Muscle of leg (tissue), 11 donors: ENCODE measurements around the gene GABRR1. TPM values are rescaled to one million over a fixed set of nuclear protein-coding genes. Genes with fewer than 3 reads are reported as not detected.
"Not testable (repeated sequence)": the region's sequence is repeated elsewhere in the genome, so short reads cannot be mapped to it uniquely, and the experiment has no call there.

Source experiments
- DNase-seq: peaks from one replicate; pipeline ENCODE4 v3.0.0; 2013
- H3K27ac ChIP-seq: one replicate; pipeline ENCODE4 v1.5.1; 2013; ENCODE audit warnings: mild to moderate bottlenecking, low read length, control low read depth
- H3K27me3 ChIP-seq: one replicate; pipeline ENCODE4 v1.6.1; 2013; ENCODE audit warnings: low read length; ENCODE audit not compliant: control insufficient read depth, insufficient read depth
- H3K36me3 ChIP-seq: one replicate; pipeline ENCODE4 v1.6.1; 2013; ENCODE audit warnings: low read length; ENCODE audit not compliant: control insufficient read depth, insufficient read depth
- H3K4me1 ChIP-seq: one replicate; pipeline ENCODE4 v1.6.1; 2013; ENCODE audit warnings: low read length; ENCODE audit not compliant: control insufficient read depth, insufficient read depth
- H3K4me3 ChIP-seq: one replicate; pipeline ENCODE4 v1.5.1; 2013; ENCODE audit warnings: low read length, control low read depth
- H3K9me3 ChIP-seq: replicated peaks from 2 replicates; pipeline ENCODE4 v1.6.1; 2013; ENCODE audit warnings: low read depth, low read length; ENCODE audit not compliant: control insufficient read depth
- WGBS: methylation state at CpG from one replicate; pipeline ENCODE4 v1.1.5; 2013; ENCODE audit warnings: missing lambda C conversion rate; ENCODE audit not compliant: insufficient coverage; 5-methylcytosine and 5-hydroxymethylcytosine counted together
- polyA plus RNA-seq, 8 donors: library from polyadenylated mRNA; unstranded; fragments of 120-200 nt; gene quantifications; one replicate each; pipeline versions ENCODE4 v1.2.1 to v1.2.3, GENCODE V29; 2013; ENCODE audit warnings: inconsistent platforms in 1 of 8, low replicate concordance in 1 of 8; ENCODE audit not compliant: insufficient read length in 8 of 8, insufficient read depth in 1 of 8
- total RNA-seq: library from RNA; stranded (reverse); fragments of 120-200 nt; gene quantifications from one replicate; pipeline ENCODE4 v1.2.4, GENCODE V29; 2013

Gene GABRR1
- total and polyA plus RNA-seq, 9 donors, result 0.40 to 1.1 (median 0.85) TPM

DNA sequence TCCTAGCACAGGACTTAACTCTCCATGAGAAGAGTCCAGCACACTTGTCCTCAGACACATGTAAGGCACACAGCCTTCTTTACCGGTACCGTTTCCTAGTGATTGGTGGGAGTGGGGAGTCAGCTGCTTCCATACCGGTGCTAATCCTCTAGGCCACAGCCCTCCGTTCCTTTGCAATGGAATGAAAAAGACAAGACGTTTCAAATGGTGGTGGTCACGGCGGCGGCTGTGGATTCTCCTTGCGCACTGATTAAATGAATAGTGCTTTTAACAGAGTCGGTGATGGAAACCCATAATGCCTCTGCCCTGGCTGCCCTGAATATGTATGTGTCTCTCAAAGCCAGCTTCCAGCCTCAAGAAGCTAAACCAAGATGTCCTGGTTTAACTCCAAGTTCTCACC is 34.8 kb upstream of the GABRR1 start:
- 88% methylated on average over 3 of the region's 10 CpGs for WGBS
- no peak overlapping the region for H3K27ac ChIP-seq

DNA sequence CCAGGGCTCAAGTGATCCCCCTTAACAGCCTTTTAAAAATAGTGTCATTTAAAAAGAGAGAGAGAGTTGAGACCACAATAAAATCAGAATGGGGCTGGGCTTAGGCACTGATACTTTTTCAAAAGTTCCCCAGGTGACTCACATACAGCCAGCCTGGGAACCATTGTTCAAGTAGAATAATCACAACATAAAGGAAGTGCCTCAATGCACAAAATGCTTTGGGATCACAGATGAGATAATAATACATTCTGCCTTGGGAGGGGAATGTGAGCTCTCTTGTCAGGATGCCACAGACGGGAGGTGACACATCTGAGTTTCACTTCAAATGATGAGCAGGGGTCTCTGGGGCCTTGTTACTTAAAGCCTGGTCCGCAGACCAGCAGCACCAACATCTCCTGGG is 34.0 kb upstream of the GABRR1 start:
- Histone ChIP-seq H3K27ac (no peak overlapping the region), H3K4me3 (no peak overlapping the region), H3K9me3 (no peaks in the 10 kb centered on the region), H3K36me3 (no peaks in the 10 kb centered on the region), H3K27me3 (no peaks in the 10 kb centered on the region), H3K4me1 (peaks cover 2% of the 10 kb centered on the region)
- no peak for DNase-seq
- WGBS, result 21% methylated on average over 1 of the region's 2 CpGs

More for the DNA sequence above, 34.8 kb upstream of the GABRR1 start:
- peaks cover 2% of the 10 kb centered on the region for H3K4me1 ChIP-seq
- no peak overlapping the region for H3K4me3 ChIP-seq
- no peaks in the 10 kb centered on the region for H3K36me3 ChIP-seq
- DNase-seq, result no peak
- H3K27me3 ChIP-seq, result no peaks in the 10 kb centered on the region
- no peaks in the 10 kb centered on the region for H3K9me3 ChIP-seq

DNA sequence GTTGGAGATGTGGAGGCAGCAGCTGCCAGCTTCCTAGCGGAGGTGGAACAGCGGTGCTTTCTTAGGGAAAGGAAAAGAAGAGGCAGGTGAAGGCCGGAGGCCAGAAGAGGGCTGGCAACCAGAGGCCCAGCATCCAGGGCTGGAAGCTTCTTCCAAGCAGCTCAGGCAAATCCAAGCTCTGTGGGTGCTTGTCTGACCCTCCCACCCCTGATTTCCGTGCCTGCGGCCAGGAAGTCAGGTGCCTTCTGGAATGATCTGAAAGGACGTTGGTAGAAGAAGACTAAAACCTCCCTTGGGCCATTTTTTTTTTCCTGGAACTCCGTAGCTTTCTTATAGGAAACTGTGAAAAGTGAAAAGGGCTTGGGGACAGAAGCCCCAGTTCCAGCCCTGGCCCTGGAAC is 33.1 kb upstream of the GABRR1 start:
- Histone ChIP-seq H3K4me3 (no peak overlapping the region), H3K9me3 (no peaks in the 10 kb centered on the region), H3K4me1 (peaks cover 2% of the 10 kb centered on the region), H3K27ac (no peak overlapping the region), H3K27me3 (no peaks in the 10 kb centered on the region), H3K36me3 (no peaks in the 10 kb centered on the region)
- WGBS, result 90% methylated on average over 3 of the region's 7 CpGs
- no peak for DNase-seq

DNA sequence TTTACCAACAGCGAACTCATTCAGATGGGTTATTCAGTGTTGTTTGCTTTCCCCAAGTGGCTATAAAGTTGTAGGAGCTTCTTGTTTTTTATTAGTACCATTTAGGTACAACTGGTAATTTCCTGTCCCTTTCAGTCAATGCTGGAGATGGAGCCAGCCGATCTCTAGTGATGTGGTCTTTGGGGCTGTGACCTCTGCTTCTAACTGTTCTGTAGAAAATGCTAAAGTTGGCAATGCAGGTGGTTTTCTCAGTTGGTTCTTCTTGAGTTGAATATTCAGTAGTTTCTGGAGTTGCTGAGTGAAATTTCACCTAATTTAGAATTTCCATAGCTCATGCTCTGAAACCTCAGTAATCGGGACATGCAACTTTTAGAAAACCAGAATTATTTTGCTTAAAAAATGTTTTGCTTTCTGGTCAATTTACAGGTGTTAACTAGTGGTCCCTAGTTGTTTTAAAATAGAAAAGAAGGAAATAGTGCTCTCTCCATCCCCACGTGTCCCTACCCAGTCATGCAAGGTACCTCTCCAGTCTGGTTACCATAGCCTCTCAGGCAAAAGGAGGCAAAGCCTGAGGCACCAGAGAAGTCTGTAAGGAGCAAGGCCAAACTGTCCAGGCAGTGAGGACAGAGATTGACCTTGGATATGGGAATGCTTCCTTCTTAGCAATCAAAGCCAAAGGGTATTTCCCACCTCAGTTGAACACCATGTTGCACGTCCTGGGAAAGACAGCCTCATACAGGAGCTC is 27.3 kb upstream of the GABRR1 start:
- no CpG with 5 or more reads among the region's 5 CpGs for WGBS
- Histone ChIP-seq H3K27ac (no peak overlapping the region), H3K4me1 (no peaks in the 10 kb centered on the region)

DNA sequence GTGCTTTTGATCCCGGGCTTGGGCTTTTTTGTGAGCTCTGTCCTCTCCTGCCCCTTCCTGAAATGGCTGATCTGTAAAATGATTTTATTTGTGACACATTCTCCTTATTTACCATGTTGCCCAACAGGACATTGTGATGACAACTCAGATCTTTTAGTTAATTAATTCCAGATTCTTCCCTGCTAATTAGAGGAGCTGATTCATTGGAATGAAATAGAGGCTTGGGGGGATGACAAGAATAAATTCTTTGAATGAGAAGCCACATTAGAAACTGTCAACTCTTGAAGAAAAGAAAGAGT is 26.1 kb upstream of the GABRR1 start:
- H3K27ac ChIP-seq, result no peak overlapping the region
- no peaks in the 10 kb centered on the region for H3K9me3 ChIP-seq
- H3K4me1 ChIP-seq, result no peaks in the 10 kb centered on the region
- no peak overlapping the region for H3K4me3 ChIP-seq
- no peaks in the 10 kb centered on the region for H3K27me3 ChIP-seq
- no CpG with 5 or more reads among the region's 1 CpG for WGBS
- no peak for DNase-seq
- H3K36me3 ChIP-seq, result no peaks in the 10 kb centered on the region

More for the DNA sequence above, 27.3 kb upstream of the GABRR1 start:
- Histone ChIP-seq H3K36me3 (no peaks in the 10 kb centered on the region), H3K27me3 (no peaks in the 10 kb centered on the region), H3K9me3 (no peaks in the 10 kb centered on the region), H3K4me3 (no peak overlapping the region)
- DNase-seq, result no peak

DNA sequence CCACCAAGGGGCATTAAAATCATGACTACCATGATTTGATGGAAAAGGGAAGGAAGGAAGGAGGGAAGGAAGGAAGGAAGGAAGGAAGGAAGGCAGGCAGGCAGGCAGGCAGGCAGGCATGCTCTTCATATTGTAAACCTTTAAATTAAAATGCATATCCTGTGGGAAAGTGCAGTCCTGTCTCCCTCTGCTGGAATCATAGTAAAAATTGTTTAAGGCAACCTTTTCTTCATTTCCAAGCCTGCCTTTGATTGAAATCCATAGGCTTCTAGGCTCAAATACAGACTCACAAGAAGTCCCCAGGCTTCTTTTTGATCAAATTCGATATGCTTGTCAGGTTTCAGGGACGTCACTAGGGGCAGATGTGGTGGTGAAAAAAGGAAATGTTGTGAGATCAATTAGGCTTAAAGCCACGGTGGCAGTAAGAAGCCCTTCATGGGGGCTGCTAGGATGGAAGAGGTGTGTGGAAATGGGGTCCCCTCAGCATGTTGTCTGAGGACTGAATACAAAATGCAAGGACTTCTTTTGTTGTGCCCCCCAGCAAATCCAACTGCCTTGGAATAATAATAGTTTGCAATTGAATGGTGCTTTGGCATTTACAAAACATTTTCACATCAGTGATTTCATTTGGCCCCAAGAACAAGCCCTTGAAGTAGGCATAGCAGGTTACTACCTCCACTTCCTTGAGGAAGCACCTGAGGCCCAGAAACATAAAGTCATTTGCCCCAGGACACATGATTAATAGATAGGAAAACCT is 25.6 kb upstream of the GABRR1 start:
- WGBS, result 3% methylated on average over 3 of the region's 3 CpGs
- H3K4me3 ChIP-seq, result no peak overlapping the region
- no peak overlapping the region for H3K27ac ChIP-seq
- H3K4me1 ChIP-seq, result no peaks in the 10 kb centered on the region
- no peaks in the 10 kb centered on the region for H3K36me3 ChIP-seq
- H3K9me3 ChIP-seq, result no peaks in the 10 kb centered on the region
- DNase-seq, result peak; percentile 79
- no peaks in the 10 kb centered on the region for H3K27me3 ChIP-seq

DNA sequence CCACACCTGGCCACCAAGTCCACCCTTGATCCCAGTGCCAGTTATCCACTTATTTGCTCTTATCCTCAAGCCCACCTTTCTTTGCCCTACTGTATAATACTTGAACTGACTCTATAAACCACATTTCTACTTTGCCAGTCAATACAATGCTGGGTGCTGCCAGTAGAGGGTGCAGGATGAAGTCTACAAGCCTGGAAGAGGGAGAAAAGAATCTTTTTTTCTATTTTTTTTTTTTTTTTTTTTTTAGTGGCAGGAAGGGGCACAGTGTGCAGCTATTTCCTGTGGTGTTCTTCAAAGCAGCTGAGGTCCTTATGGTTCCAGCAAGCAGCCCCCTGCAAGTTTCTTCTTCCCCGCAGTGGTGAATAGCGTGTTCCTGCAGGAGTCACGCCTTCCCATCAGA is 22.2 kb upstream of the GABRR1 start:
- Histone ChIP-seq H3K4me3 (no peak overlapping the region), H3K36me3 (no peaks in the 10 kb centered on the region), H3K27ac (no peak overlapping the region), H3K4me1 (no peaks in the 10 kb centered on the region), H3K9me3 (no peaks in the 10 kb centered on the region), H3K27me3 (no peaks in the 10 kb centered on the region)
- DNase-seq, result no peak
- 66% methylated on average over 3 of the region's 3 CpGs for WGBS

DNA sequence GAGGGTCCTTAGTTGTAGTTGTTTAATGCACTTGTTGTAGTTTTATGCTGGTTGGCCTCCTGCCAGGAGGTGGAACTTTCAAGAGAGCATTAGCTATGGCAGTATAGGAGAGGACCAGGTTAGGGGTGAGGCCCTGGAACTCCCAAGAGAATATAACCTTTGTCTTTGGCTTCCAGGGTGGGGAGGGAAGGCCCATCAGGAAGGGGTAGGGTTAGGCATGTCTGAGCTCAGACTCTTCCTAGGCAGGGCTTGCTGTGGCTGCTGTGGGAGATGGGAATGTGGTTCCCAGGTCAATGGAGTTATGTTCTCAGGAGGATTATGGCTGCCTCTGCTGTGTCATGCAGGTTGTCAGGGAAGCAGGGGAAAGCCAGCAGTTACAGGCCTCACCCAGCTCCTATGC is 20.0 kb upstream of the GABRR1 start:
- no peaks in the 10 kb centered on the region for H3K27me3 ChIP-seq
- no peak overlapping the region for H3K4me3 ChIP-seq
- DNase-seq, result no peak
- no peak overlapping the region for H3K27ac ChIP-seq
- H3K36me3 ChIP-seq, result no peaks in the 10 kb centered on the region
- H3K4me1 ChIP-seq, result no peaks in the 10 kb centered on the region
- H3K9me3 ChIP-seq, result no peaks in the 10 kb centered on the region

DNA sequence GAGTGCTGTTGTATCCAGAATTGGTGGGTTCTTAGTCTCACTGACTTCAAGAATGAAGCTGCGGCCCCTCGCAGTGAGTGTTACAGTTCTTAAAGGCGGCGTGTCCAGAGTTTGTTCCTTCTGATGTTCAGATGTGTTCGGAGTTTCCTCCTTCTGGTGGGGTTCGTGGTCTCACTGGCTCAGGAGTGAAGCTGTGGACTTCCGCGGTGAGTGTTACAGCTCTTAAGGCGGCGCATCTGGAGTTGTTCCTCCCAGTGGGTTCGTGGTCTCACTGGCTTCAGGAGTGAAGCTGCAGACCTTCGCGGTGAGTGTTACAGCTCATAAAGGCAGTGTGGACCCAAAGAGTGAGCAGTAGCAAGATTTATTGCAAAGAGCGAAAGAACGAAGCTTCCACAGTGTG is 16.4 kb upstream of the GABRR1 start:
- H3K27ac ChIP-seq, DNase-seq, H3K36me3 ChIP-seq, H3K4me3 ChIP-seq, H3K4me1 ChIP-seq, H3K27me3 ChIP-seq, H3K9me3 ChIP-seq: not testable (repeated sequence)
- 80% methylated on average over 5 of the region's 15 CpGs for WGBS

DNA sequence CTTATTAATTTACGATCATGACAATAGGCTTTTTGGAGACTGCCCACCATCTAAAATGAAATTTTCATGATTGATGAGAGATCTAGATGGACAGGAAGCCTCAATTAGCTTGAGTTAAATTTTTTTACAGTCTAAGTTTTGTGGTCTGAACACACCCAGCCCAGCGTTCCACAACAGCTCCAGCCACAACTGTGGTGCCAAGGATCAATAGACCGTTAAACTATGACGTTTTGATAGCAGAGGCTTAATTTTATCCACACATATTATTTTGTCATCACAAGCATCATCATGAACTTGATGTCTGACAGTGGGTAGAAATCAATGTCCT is 5.5 kb upstream of the GABRR1 start:
- Histone ChIP-seq H3K4me3 (no peak overlapping the region), H3K36me3 (no peaks in the 10 kb centered on the region), H3K4me1 (peaks cover 6% of the 10 kb centered on the region), H3K27me3 (no peaks in the 10 kb centered on the region), H3K9me3 (no peaks in the 10 kb centered on the region), H3K27ac (no peak overlapping the region)
- DNase-seq, result no peak
- WGBS, result 40% methylated on average over 1 of the region's 4 CpGs
